ENCODE measurements around the gene ABHD17C. TPM values are rescaled to one million over a fixed set of nuclear protein-coding genes. Genes with fewer than 3 reads are reported as not detected.
"Not testable (repeated sequence)": the region's sequence is repeated elsewhere in the genome, so short reads cannot be mapped to it uniquely, and the experiment has no call there.

Gene ABHD17C
- total RNA-seq (1 to 10 TPM; 4.2 to 8.3 TPM), polyA plus RNA-seq (1 to 10 TPM; 1.2 to 9.6 TPM)
- long read RNA-seq, donor 1, partial matches to known transcripts, result 1 of 6 reads
- long read RNA-seq, donor 1, other reads (novel, unspliced or antisense), result 4 of 6 reads
- long read RNA-seq, donor 2, transcript ABHD17C-201 (3 exons, 2,368 nt), result major isoform, 12 of 17 reads
- long read RNA-seq, donor 2, partial matches to known transcripts, result 2 of 17 reads
- long read RNA-seq, donor 2, other reads (novel, unspliced or antisense), result 3 of 17 reads

GRCh38 chr15:80695099-80695910 lies at the start of gene ABHD17C:
Gene ABHD17C, plus strand, starts transcription at chr15:80695310. Its CDS starts 120 bp downstream, at chr15:80695430.
- no peaks in the 10 kb centered on the region for H3K36me3 ChIP-seq (ENCODE audit: control insufficient read depth in 1 of 2, insufficient read depth in 2 of 2, low read length in 1 of 2)
- peak within 1 kb of the TSS; percentile 94 to 99 for H3K4me3 ChIP-seq (ENCODE audit: low read length in 2 of 2)
- intact Hi-C loops (cut with DNase I), result loop anchor here (5.0 to 10.0 kb wide), 2 partner anchors 128 to 279 kb away; no protein-coding TSS in a partner anchor
- H3K27me3 ChIP-seq (ENCODE audit: control insufficient read depth in 1 of 2, insufficient read depth in 2 of 2, low read length in 1 of 2), result no peaks in the 10 kb centered on the region
- DNase-seq, result peak; percentile 75 to 88
- peak within 1 kb of the TSS; percentile 70 to 84 for H3K27ac ChIP-seq (ENCODE audit: low read depth in 1 of 2, low read length in 2 of 2)
- H3K4me1 ChIP-seq (ENCODE audit: control insufficient read depth in 1 of 2, insufficient read depth in 2 of 2, low read length in 2 of 2), result no peaks in the 10 kb centered on the region
- 1% methylated on average over 68 to 122 of the region's 122 CpGs for WGBS, 2 donors
- ATAC-seq (ENCODE audit: low FRiP score), result peak; percentile 82
- no peaks in the 10 kb centered on the region for H3K9me3 ChIP-seq (ENCODE audit: control insufficient read depth, low read length)

- H3K4me1 ChIP-seq (ENCODE audit: control insufficient read depth in 1 of 2, insufficient read depth in 2 of 2, low read length in 2 of 2), result no peaks in the 10 kb centered on the region
- H3K9me3 ChIP-seq (ENCODE audit: control insufficient read depth, low read length), result peaks cover 4% of the 10 kb centered on the region
- no peaks in the 10 kb centered on the region for H3K27me3 ChIP-seq (ENCODE audit: control insufficient read depth in 1 of 2, insufficient read depth in 2 of 2, low read length in 1 of 2)
- intact Hi-C loops (cut with DNase I), result no loop called here
- H3K4me3 ChIP-seq (ENCODE audit: low read length in 2 of 2), result no peak overlapping the region
- DNase-seq (no peak), ATAC-seq (ENCODE audit: low FRiP score) (no peak)
- no peaks in the 10 kb centered on the region for H3K36me3 ChIP-seq (ENCODE audit: control insufficient read depth in 1 of 2, insufficient read depth in 2 of 2, low read length in 1 of 2)
- no peak overlapping the region for H3K27ac ChIP-seq (ENCODE audit: low read depth in 1 of 2, low read length in 2 of 2)
- 84% methylated on average over 4 of the region's 4 CpGs for WGBS, 2 donors
These were observed 49.5 kb upstream of the ABHD17C start for GRCh38 chr15:80645494-80646065.

GRCh38 chr15:80647424-80647823 lies 47.7 kb upstream of the ABHD17C start:
- DNase-seq; ATAC-seq (ENCODE audit: low FRiP score); H3K4me3 ChIP-seq (ENCODE audit: low read length in 2 of 2); H3K27ac ChIP-seq (ENCODE audit: low read depth in 1 of 2, low read length in 2 of 2); intact Hi-C loops (cut with DNase I); H3K27me3 ChIP-seq (ENCODE audit: control insufficient read depth in 1 of 2, insufficient read depth in 2 of 2, low read length in 1 of 2); H3K36me3 ChIP-seq (ENCODE audit: control insufficient read depth in 1 of 2, insufficient read depth in 2 of 2, low read length in 1 of 2); H3K9me3 ChIP-seq (ENCODE audit: control insufficient read depth, low read length); H3K4me1 ChIP-seq (ENCODE audit: control insufficient read depth in 1 of 2, insufficient read depth in 2 of 2, low read length in 2 of 2): not testable (repeated sequence)
- 95 to 96% methylated on average over 27 to 30 of the region's 30 CpGs for WGBS, 2 donors

GRCh38 chr15:80654299-80654698 lies 40.8 kb upstream of the ABHD17C start:
- ATAC-seq (ENCODE audit: low FRiP score) (no peak), DNase-seq (no peak)
- Histone ChIP-seq H3K27me3 (ENCODE audit: control insufficient read depth in 1 of 2, insufficient read depth in 2 of 2, low read length in 1 of 2) (no peaks in the 10 kb centered on the region), H3K36me3 (ENCODE audit: control insufficient read depth in 1 of 2, insufficient read depth in 2 of 2, low read length in 1 of 2) (no peaks in the 10 kb centered on the region), H3K4me1 (ENCODE audit: control insufficient read depth in 1 of 2, insufficient read depth in 2 of 2, low read length in 2 of 2) (no peaks in the 10 kb centered on the region), H3K4me3 (ENCODE audit: low read length in 2 of 2) (no peak overlapping the region), H3K9me3 (ENCODE audit: control insufficient read depth, low read length) (peaks cover 5% of the 10 kb centered on the region), H3K27ac (ENCODE audit: low read depth in 1 of 2, low read length in 2 of 2) (no peak overlapping the region)
- intact Hi-C loops (cut with DNase I), result no loop called here
- WGBS, 2 donors, result 0% methylated on average over 1 of the region's 1 CpG

GRCh38 chr15:80659375-80659774 lies 35.7 kb upstream of the ABHD17C start:
- DNase-seq, result no peak
- 11 to 14% methylated on average over 1 of the region's 1 CpG for WGBS, 2 donors
- H3K36me3 ChIP-seq (ENCODE audit: control insufficient read depth in 1 of 2, insufficient read depth in 2 of 2, low read length in 1 of 2), result no peaks in the 10 kb centered on the region
- no peak overlapping the region for H3K27ac ChIP-seq (ENCODE audit: low read depth in 1 of 2, low read length in 2 of 2)
- no peaks in the 10 kb centered on the region for H3K4me1 ChIP-seq (ENCODE audit: control insufficient read depth in 1 of 2, insufficient read depth in 2 of 2, low read length in 2 of 2)
- H3K27me3 ChIP-seq (ENCODE audit: control insufficient read depth in 1 of 2, insufficient read depth in 2 of 2, low read length in 1 of 2), result no peaks in the 10 kb centered on the region
- no peak overlapping the region for H3K4me3 ChIP-seq (ENCODE audit: low read length in 2 of 2)
- intact Hi-C loops (cut with DNase I), result no loop called here
- ATAC-seq (ENCODE audit: low FRiP score), result no peak
- no peaks in the 10 kb centered on the region for H3K9me3 ChIP-seq (ENCODE audit: control insufficient read depth, low read length)

- Histone ChIP-seq H3K4me1 (ENCODE audit: control insufficient read depth in 1 of 2, insufficient read depth in 2 of 2, low read length in 2 of 2) (no peaks in the 10 kb centered on the region), H3K36me3 (ENCODE audit: control insufficient read depth in 1 of 2, insufficient read depth in 2 of 2, low read length in 1 of 2) (no peaks in the 10 kb centered on the region), H3K9me3 (ENCODE audit: control insufficient read depth, low read length) (no peaks in the 10 kb centered on the region), H3K4me3 (ENCODE audit: low read length in 2 of 2) (no peak overlapping the region), H3K27ac (ENCODE audit: low read depth in 1 of 2, low read length in 2 of 2) (no peak overlapping the region), H3K27me3 (ENCODE audit: control insufficient read depth in 1 of 2, insufficient read depth in 2 of 2, low read length in 1 of 2) (no peaks in the 10 kb centered on the region)
- intact Hi-C loops (cut with DNase I), result no loop called here
- no peak for ATAC-seq (ENCODE audit: low FRiP score)
- no peak for DNase-seq
These were observed 35.0 kb upstream of the ABHD17C start for GRCh38 chr15:80660119-80660518.

GRCh38 chr15:80662129-80662528 lies 33.0 kb upstream of the ABHD17C start:
- no peak for ATAC-seq (ENCODE audit: low FRiP score)
- H3K9me3 ChIP-seq (ENCODE audit: control insufficient read depth, low read length), result no peaks in the 10 kb centered on the region

GRCh38 chr15:80662757-80663553 lies 32.2 kb upstream of the ABHD17C start:
- DNase-seq, result no peak
- Histone ChIP-seq H3K27ac (ENCODE audit: low read depth in 1 of 2, low read length in 2 of 2) (no peak overlapping the region), H3K36me3 (ENCODE audit: control insufficient read depth in 1 of 2, insufficient read depth in 2 of 2, low read length in 1 of 2) (no peaks in the 10 kb centered on the region), H3K9me3 (ENCODE audit: control insufficient read depth, low read length) (no peaks in the 10 kb centered on the region), H3K4me1 (ENCODE audit: control insufficient read depth in 1 of 2, insufficient read depth in 2 of 2, low read length in 2 of 2) (no peaks in the 10 kb centered on the region), H3K4me3 (ENCODE audit: low read length in 2 of 2) (no peak overlapping the region), H3K27me3 (ENCODE audit: control insufficient read depth in 1 of 2, insufficient read depth in 2 of 2, low read length in 1 of 2) (no peaks in the 10 kb centered on the region)
- 80 to 88% methylated on average over 7 of the region's 7 CpGs for WGBS, 2 donors
- intact Hi-C loops (cut with DNase I), result no loop called here
- ATAC-seq (ENCODE audit: low FRiP score), result no peak

More at GRCh38 chr15:80662129-80662528, 33.0 kb upstream of the ABHD17C start:
- intact Hi-C loops (cut with DNase I), result no loop called here
- no peak overlapping the region for H3K27ac ChIP-seq (ENCODE audit: low read depth in 1 of 2, low read length in 2 of 2)
- no peaks in the 10 kb centered on the region for H3K4me1 ChIP-seq (ENCODE audit: control insufficient read depth in 1 of 2, insufficient read depth in 2 of 2, low read length in 2 of 2)
- WGBS, 2 donors, result 51 to 67% methylated on average over 1 of the region's 1 CpG
- no peak for DNase-seq
- no peak overlapping the region for H3K4me3 ChIP-seq (ENCODE audit: low read length in 2 of 2)
- no peaks in the 10 kb centered on the region for H3K27me3 ChIP-seq (ENCODE audit: control insufficient read depth in 1 of 2, insufficient read depth in 2 of 2, low read length in 1 of 2)
- H3K36me3 ChIP-seq (ENCODE audit: control insufficient read depth in 1 of 2, insufficient read depth in 2 of 2, low read length in 1 of 2), result no peaks in the 10 kb centered on the region

Measured in aorta (tissue), 5 donors.